A549 (cell line): ENCODE results near the gene BICC1. TPM values are rescaled to one million over a fixed set of nuclear protein-coding genes. Genes with fewer than 3 reads are reported as not detected.

ENCODE experiments used
- ATAC-seq, 2 experiments: fragments of 200-7000 bp in 1 of 2; fragments of >200 bp in 1 of 2; cut with Nextera tagmentation in 1 of 2; cut with Tn5 transposase in 1 of 2; 3 replicates each; pipeline versions ENCODE4 v1.8.0 to v1.9.1; 2018 to 2020; ENCODE audit warnings: mild to moderate bottlenecking in 1 of 2, moderate library complexity in 1 of 2
- CTCF ChIA-PET: fragments of 300-600 bp; sonication (Branson Sonifier 250); formaldehyde crosslinking; extraction: SDS; loops from one replicate; lab custom pipeline; 2021; ENCODE audit warnings: antibody characterized with exemption, inconsistent platforms; lab: Yijun Ruan, JAX
- POLR2A ChIA-PET: fragments of 350-600 bp; formaldehyde crosslinking; extraction: SDS; loops from one replicate; lab custom pipeline; 2021; ENCODE audit warnings: antibody characterized with exemption, inconsistent platforms; lab: Yijun Ruan, JAX
- DNase-seq, 2 experiments: peaks; one replicate each; pipeline versions ENCODE4 v3.0.0 to v3.0.0-alpha.2; 2011 to 2016; ENCODE audit warnings: low read depth in 1 of 2, low spot score in 1 of 2
- FAIRE-seq: peaks from 2 replicates; lab custom pipeline; 2011; peaks lifted over from hg19 to GRCh38; lab: Jason Lieb, UNC
- H3K27ac ChIP-seq, 2 experiments: fragments of >200 bp; sonication (Bioruptor Twin); formaldehyde crosslinking; 3 replicates each; pipeline ENCODE4 v1.5.1; 2016 to 2017
- H3K4me1 ChIP-seq: fragments of >200 bp; sonication (Bioruptor Twin); formaldehyde crosslinking; 3 replicates; pipeline ENCODE4 v1.6.1; 2016
- H3K4me2 ChIP-seq: fragments of >200 bp; sonication (Bioruptor Twin); formaldehyde crosslinking; 3 replicates; pipeline ENCODE4 v1.6.1; 2016
- H3K4me3 ChIP-seq: fragments of >200 bp; sonication (Bioruptor Twin); formaldehyde crosslinking; 3 replicates; pipeline ENCODE4 v1.5.1; 2016
- H3K9me3 ChIP-seq: fragments of >200 bp; sonication (Bioruptor Twin); formaldehyde crosslinking; 3 replicates; pipeline ENCODE4 v1.6.1; 2016
- BCL3 ChIP-seq: fragments of >200 bp; sonication (Bioruptor Twin); formaldehyde crosslinking; IDR thresholded peaks from 3 replicates; pipeline ENCODE4 v1.6.1; 2016
- CBX2 ChIP-seq: fragments of 200-600 bp; sonication (generic); IDR thresholded peaks from 2 replicates; pipeline ENCODE4 v1.6.1; 2016; ENCODE audit warnings: low read depth, mild to moderate bottlenecking, borderline replicate concordance
- CTCF ChIP-seq: fragments of >200 bp; sonication (Bioruptor Twin); formaldehyde crosslinking; IDR thresholded peaks from 3 replicates; pipeline ENCODE4 v1.5.1; 2016
- E2F6 ChIP-seq: IDR thresholded peaks from 2 replicates; pipeline ENCODE4 v1.6.1; 2012; ENCODE audit warnings: low read depth, borderline replicate concordance
- ELK1 ChIP-seq: fragments of 150-350 bp; IDR thresholded peaks from 2 replicates; pipeline ENCODE4 v1.6.1; 2014; ENCODE audit warnings: low read depth, mild to moderate bottlenecking, low read length
- FOSB ChIP-seq: fragments of 250-450 bp; sonication (Bioruptor Pico); IDR thresholded peaks from 2 replicates; pipeline ENCODE4 v1.5.0; 2020; ENCODE audit warnings: mild to moderate bottlenecking, moderate library complexity
- GATA3 ChIP-seq: IDR thresholded peaks from 2 replicates; pipeline ENCODE4 v1.6.1; 2012; ENCODE audit warnings: borderline replicate concordance
- HMGXB4 ChIP-seq: fragments of 250-450 bp; sonication (Bioruptor Pico); IDR thresholded peaks from 2 replicates; pipeline ENCODE4 v1.5.0; 2021; ENCODE audit warnings: mild to moderate bottlenecking, moderate library complexity, borderline replicate concordance
- HOXA7 ChIP-seq: fragments of 250-450 bp; sonication (Bioruptor Pico); IDR thresholded peaks from 2 replicates; pipeline ENCODE4 v1.5.0; 2020; ENCODE audit warnings: mild to moderate bottlenecking, moderate library complexity
- HOXB13 ChIP-seq: fragments of 250-450 bp; sonication (Bioruptor Pico); IDR thresholded peaks from 2 replicates; pipeline ENCODE4 v1.5.0; 2020; ENCODE audit warnings: low read depth, mild to moderate bottlenecking, moderate library complexity
- HOXB5 ChIP-seq: fragments of 250-450 bp; sonication (Bioruptor Pico); IDR thresholded peaks from 2 replicates; pipeline ENCODE4 v1.5.0; 2020; ENCODE audit warnings: mild to moderate bottlenecking, moderate library complexity
- MAFK ChIP-seq: fragments of 450-650 bp; IDR thresholded peaks from 2 replicates; pipeline ENCODE4 v1.6.1; 2014; ENCODE audit not compliant: partially characterized antibody
- MAZ ChIP-seq: fragments of 150-350 bp; IDR thresholded peaks from 2 replicates; pipeline ENCODE4 v1.6.1; 2014; ENCODE audit warnings: antibody characterized with exemption, low read depth, low read length, borderline replicate concordance
- NFE2L2 ChIP-seq: fragments of 150-350 bp; conservative IDR thresholded peaks from 2 replicates; pipeline ENCODE4 v1.6.1; 2014; ENCODE audit warnings: low read length
- NR3C1 ChIP-seq: fragments of >200 bp; sonication (Bioruptor Twin); formaldehyde crosslinking; IDR thresholded peaks from 3 replicates; pipeline ENCODE4 v1.6.1; 2017
- PBX3 ChIP-seq: IDR thresholded peaks from 2 replicates; pipeline ENCODE4 v1.6.1; 2012
- POLR2AphosphoS2 ChIP-seq: conservative IDR thresholded peaks from 2 replicates; pipeline ENCODE4 v1.6.1; 2012; ENCODE audit warnings: low read length, improper control_type of control experiment, inconsistent platforms
- RFX5 ChIP-seq: fragments of 450-650 bp; IDR thresholded peaks from 2 replicates; pipeline ENCODE4 v1.7.1; 2014; ENCODE audit warnings: antibody characterized with exemption, mild to moderate bottlenecking, moderate library complexity
- RNF2 ChIP-seq: fragments of 200-600 bp; sonication (generic); IDR thresholded peaks from 2 replicates; pipeline ENCODE4 v1.6.1; 2016; ENCODE audit warnings: low read depth, mild to moderate bottlenecking, antibody characterized with exemption, moderate library complexity, borderline replicate concordance
- TFCP2L1 ChIP-seq: fragments of 250-450 bp; sonication (Bioruptor Pico); IDR thresholded peaks from 2 replicates; pipeline ENCODE4 v1.5.0; 2021; ENCODE audit warnings: mild to moderate bottlenecking
- ZC3H11A ChIP-seq: fragments of 450-650 bp; IDR thresholded peaks from 2 replicates; pipeline ENCODE4 v1.6.1; 2014; ENCODE audit warnings: antibody characterized with exemption, mild to moderate bottlenecking
- ZFP36 ChIP-seq: fragments of 450-650 bp; IDR thresholded peaks from 2 replicates; pipeline ENCODE4 v1.6.1; 2014; ENCODE audit warnings: borderline replicate concordance; ENCODE audit not compliant: partially characterized antibody
- ZSCAN20 ChIP-seq: fragments of 250-450 bp; sonication (Bioruptor Pico); IDR thresholded peaks from 2 replicates; pipeline ENCODE4 v1.8.0; 2022; ENCODE audit warnings: mild to moderate bottlenecking, moderate library complexity
- WGBS: methylation state at CpG from one replicate; pipeline ENCODE4 v1.1.6; 2017; ENCODE audit errors: missing lambda C conversion rate; 5-methylcytosine and 5-hydroxymethylcytosine counted together
- polyA plus RNA-seq, 4 experiments: library from polyadenylated mRNA; depleted of rRNA in 3 of 4; stranded (reverse); fragments of >200 nt; fragmentation: RNase III in 1 of 4; extraction: RNeasy Plus Mini Kit Qiagen cat#74134 plus additional on column Dnase treatment in 1 of 4; gene quantifications; 2 replicates in 3 of 4; 3 replicates in 1 of 4; pipeline ENCODE4 v1.2.3, GENCODE V29; 2011 to 2017

BICC1 gene
- polyA plus RNA-seq, 2 of the 4 experiments (the other 2 are of a cell fraction): 36.9 to 56.8 TPM

GRCh38 chr10:58796242-58796641 is 283.6 kb downstream of the BICC1 start:
- ChIA-PET POLR2A (no interaction called here), CTCF (interaction anchor here (1.6 kb wide), 1 partner anchor 17 kb away, joined by 4 read pairs; no protein-coding TSS in a partner anchor)
- 89% methylated on average over 7 of the region's 7 CpGs for WGBS
- DNase-seq: no peak
- no peak overlapping the region for H3K4me2 ChIP-seq
- H3K4me3 ChIP-seq: no peak overlapping the region
- H3K9me3 ChIP-seq: no peaks in the 10 kb centered on the region
- peaks cover 34% of the 10 kb centered on the region for H3K4me1 ChIP-seq
- no peak overlapping the region for H3K27ac ChIP-seq
- FAIRE-seq: no peak
- TF ChIP-seq TFCP2L1 (CRISPR knock-in tag) (no peak), ZSCAN20 (CRISPR knock-in tag) (no peak), HOXB5 (CRISPR knock-in tag) (no peak), PBX3 (no peak), HMGXB4 (no peak), ZFP36 (no peak), NR3C1 (no peak), E2F6 (no peak)
- ATAC-seq: no peak

- Histone ChIP-seq H3K4me2 (no peak overlapping the region), H3K9me3 (no peaks in the 10 kb centered on the region), H3K4me1 (peaks cover 32% of the 10 kb centered on the region; the same call in 2 of the 3 replicates), H3K27ac (no peak overlapping the region), H3K4me3 (no peak overlapping the region)
- DNase-seq (no peak), ATAC-seq (no peak), FAIRE-seq (no peak)
- TF ChIP-seq FOSB (CRISPR knock-in tag): no peak
- no peak for TF ChIP-seq CBX2
- TF ChIP-seq MAFK: no peak
- no peak for TF ChIP-seq ELK1
- no peak for TF ChIP-seq RNF2
- TF ChIP-seq MAZ: no peak
- TF ChIP-seq POLR2AphosphoS2: no peak
- TF ChIP-seq NFE2L2: no peak
- no peak for TF ChIP-seq ZC3H11A
- no peak for TF ChIP-seq GATA3
- TF ChIP-seq CTCF: no peak
- TF ChIP-seq HOXB13 (CRISPR knock-in tag): no peak
- TF ChIP-seq BCL3: no peak
- TF ChIP-seq RFX5: no peak
- no peak for TF ChIP-seq HOXA7
- ChIA-PET POLR2A (no interaction called here), CTCF (no interaction called here)
- 75% methylated on average over 4 of the region's 4 CpGs for WGBS
Observed at GRCh38 chr10:58796824-58797223, 284.2 kb downstream of the BICC1 start.
